Spleen (tissue), 11 donors: ENCODE measurements around the gene PTPRN2. TPM values are rescaled to one million over a fixed set of nuclear protein-coding genes. Genes with fewer than 3 reads are reported as not detected.

Experiments
- DNase-seq: peaks from one replicate; pipeline ENCODE4 v3.0.0-alpha.2; 2020
- H3K27ac ChIP-seq, 8 donors: fragments of 200-600 bp; sonication (generic) in 7 of 8; 1 replicate in 4 of 8; 2 replicates in 4 of 8; pipeline versions ENCODE4 v1.5.0 to v1.8.0; 2016 to 2021; ENCODE audit warnings: inconsistent platforms in 4 of 8, mild to moderate bottlenecking in 4 of 8, moderate library complexity in 1 of 8
- H3K27me3 ChIP-seq, 7 donors: fragments of 200-600 bp; sonication (generic) in 6 of 7; replicated peaks in 1 of 7; 1 replicate in 4 of 7; 2 replicates in 3 of 7; pipeline versions ENCODE4 v1.5.0 to v1.8.0; 2016 to 2021; ENCODE audit warnings: inconsistent platforms in 3 of 7, mild to moderate bottlenecking in 1 of 7
- H3K36me3 ChIP-seq, 6 donors: fragments of 200-600 bp; sonication (generic) in 5 of 6; 1 replicate in 4 of 6; 2 replicates in 2 of 6; pipeline versions ENCODE4 v1.5.0 to v1.8.0; 2016 to 2021; ENCODE audit warnings: inconsistent platforms in 2 of 6
- H3K4me1 ChIP-seq, 6 donors: fragments of 200-600 bp; sonication (generic) in 5 of 6; 1 replicate in 3 of 6; 2 replicates in 3 of 6; pipeline versions ENCODE4 v1.5.0 to v1.8.0; 2016 to 2021; ENCODE audit warnings: inconsistent platforms in 3 of 6
- H3K4me3 ChIP-seq, 8 donors: fragments of 200-600 bp; sonication (generic) in 7 of 8; 1 replicate in 4 of 8; 2 replicates in 4 of 8; pipeline versions ENCODE4 v1.5.0 to v1.8.0; 2016 to 2021; ENCODE audit warnings: inconsistent platforms in 4 of 8, mild to moderate bottlenecking in 4 of 8, moderate library complexity in 2 of 8
- H3K9me3 ChIP-seq, 8 donors: fragments of 200-600 bp; sonication (generic) in 7 of 8; 1 replicate in 4 of 8; 2 replicates in 4 of 8; pipeline versions ENCODE4 v1.5.0 to v1.8.0; 2016 to 2021; ENCODE audit warnings: inconsistent platforms in 4 of 8
- CTCF ChIP-seq, 11 experiments: fragments of 200-600 bp in 7 of 11; fragments of 450-650 bp in 4 of 11; sonication (generic) in 4 of 11; IDR thresholded peaks in 8 of 11; conservative IDR thresholded peaks in 3 of 11; 1 replicate in 7 of 11; 2 replicates in 4 of 11; pipeline versions ENCODE4 v1.4.0 to v1.8.0; 2016 to 2021; ENCODE audit warnings: antibody characterized with exemption in 11 of 11, inconsistent platforms in 4 of 11, mild to moderate bottlenecking in 1 of 11
- POLR2A ChIP-seq, 3 donors: fragments of 450-650 bp; IDR thresholded peaks; one replicate each; pipeline ENCODE4 v1.5.1; 2017; ENCODE audit warnings: antibody characterized with exemption in 3 of 3, mild to moderate bottlenecking in 1 of 3
- POLR2AphosphoS5 ChIP-seq, 3 donors: sonication (generic); formaldehyde crosslinking; IDR thresholded peaks; one replicate each; pipeline ENCODE4 v1.5.1; 2017; ENCODE audit warnings: antibody characterized with exemption in 3 of 3
- WGBS, 5 donors: extraction: QIAGEN DNeasy Blood & Tissue Kit in 3 of 5; methylation state at CpG; one replicate each; pipeline versions ENCODE4 v1.1.5 to v1.1.7; 2013 to 2018; 5-methylcytosine and 5-hydroxymethylcytosine counted together
- intact Hi-C: fragments of 100-400 bp; cut with DNase I; formaldehyde crosslinking; loops from one replicate; pipeline ENCODE4 v1.15.0; 2023; ENCODE audit warnings: low total_unique reads
- polyA plus RNA-seq, 3 donors: library from polyadenylated mRNA; stranded (reverse); fragments of 200-250 nt; gene quantifications; one replicate each; pipeline ENCODE4 v1.2.1, GENCODE V29; 2013
- total RNA-seq, 7 donors: library from RNA; depleted of rRNA in 3 of 7; stranded (reverse); fragments of >200 nt in 3 of 7; fragmentation: NEBNext Ultra II Directional in 4 of 7; extraction: Animal tissue kit (Norgen Biotek cat#: 25700) in 4 of 7; gene quantifications; one replicate each; pipeline versions ENCODE4 v1.1.0 to v1.2.1, GENCODE V29; 2016 to 2021
- donor health status: healthy with polysubstance abuse.
- donor health status: DM: no; HTN: no; CAD: no; lungs with moderate emphysema.
- donor health status: DM: no; HTN: no; CAD: no.
- donor health status: Bipolar disorder and iron deficiency.
- donor health status: healthy.
- donor health status: DM: no; HTN: no; CAD: no.
- donor health status: DM: yes; HTN: yes; CAD: no.

PTPRN2 gene
- total and polyA plus RNA-seq, 10 donors: 7.0 to 22.8 (median 16.8) TPM

DNA sequence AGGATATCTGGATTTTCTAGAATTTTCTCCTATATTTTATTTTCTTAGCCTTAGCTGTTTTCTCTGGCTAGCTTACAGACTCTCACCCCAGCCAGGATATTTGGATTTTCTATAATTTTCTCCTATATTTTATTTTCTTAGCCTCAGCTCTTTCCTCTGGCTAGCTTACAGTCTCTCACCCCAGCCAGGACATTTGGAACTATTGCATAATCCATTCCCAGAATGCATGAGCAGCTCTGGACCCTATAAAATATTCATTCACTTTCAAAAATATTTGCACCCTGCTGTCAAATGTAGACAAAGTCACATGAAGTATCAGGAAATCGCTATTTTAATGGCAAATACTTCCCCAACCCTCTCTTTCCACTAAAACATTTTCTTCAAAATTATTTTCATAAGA, 952.0 kb downstream of the PTPRN2 start:
- no peak for DNase-seq
- intact Hi-C loops: no loop called here
- H3K9me3 ChIP-seq: peaks cover 0 to 15% (median 12%) of the 10 kb centered on the region in 8 donors
- H3K4me1 ChIP-seq: no peaks in the 10 kb centered on the region
- no peaks in the 10 kb centered on the region for H3K36me3 ChIP-seq
- H3K27ac ChIP-seq: no peak overlapping the region
- no peak overlapping the region for H3K4me3 ChIP-seq
- TF ChIP-seq POLR2A (IDR thresholded peaks at IDR 0.05): no peak
- 72 to 87% (median 80%) methylated on average over 1 of the region's 1 CpG for whole genome bisulfite sequencing, 5 donors
- H3K27me3 ChIP-seq: peaks cover 0 to 54% (median 0%) of the 10 kb centered on the region in 7 donors

DNA sequence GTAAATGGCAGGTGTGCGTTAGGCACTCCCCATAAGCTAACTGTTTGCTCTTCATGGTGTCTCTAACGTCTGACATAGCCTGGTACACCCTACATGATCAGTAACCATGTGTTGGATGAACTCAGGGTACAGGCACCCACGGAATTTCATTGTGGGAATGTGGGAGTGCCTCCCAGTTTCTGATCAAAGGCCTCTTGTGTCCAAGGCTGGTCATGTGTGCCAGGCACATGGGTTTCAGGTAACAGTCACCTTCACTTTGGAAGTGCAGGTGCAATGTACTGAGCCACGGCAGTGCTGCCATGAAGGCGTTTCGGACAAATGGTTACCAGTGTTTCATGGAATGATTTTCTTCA, 952.5 kb downstream of the PTPRN2 start:
- Histone ChIP-seq H3K4me1 (no peaks in the 10 kb centered on the region), H3K27me3 (peaks cover 0 to 59% (median 0%) of the 10 kb centered on the region in 7 donors), H3K9me3 (peaks cover 0 to 10% (median 7%) of the 10 kb centered on the region in 8 donors), H3K36me3 (no peaks in the 10 kb centered on the region), H3K27ac (no peak overlapping the region), H3K4me3 (no peak overlapping the region)
- no peak for TF ChIP-seq POLR2AphosphoS5 (IDR thresholded peaks at IDR 0.05)
- TF ChIP-seq CTCF (IDR thresholded peaks at IDR 0.05 in 8 of 11, conservative IDR thresholded peaks at IDR 0.05 in 3 of 11): no peak
- no peak for TF ChIP-seq POLR2A (IDR thresholded peaks at IDR 0.05)
- WGBS, 5 donors: 78 to 90% (median 85%) methylated on average over 6 of the region's 6 CpGs
- intact Hi-C loops: no loop called here
- no peak for DNase-seq

DNA sequence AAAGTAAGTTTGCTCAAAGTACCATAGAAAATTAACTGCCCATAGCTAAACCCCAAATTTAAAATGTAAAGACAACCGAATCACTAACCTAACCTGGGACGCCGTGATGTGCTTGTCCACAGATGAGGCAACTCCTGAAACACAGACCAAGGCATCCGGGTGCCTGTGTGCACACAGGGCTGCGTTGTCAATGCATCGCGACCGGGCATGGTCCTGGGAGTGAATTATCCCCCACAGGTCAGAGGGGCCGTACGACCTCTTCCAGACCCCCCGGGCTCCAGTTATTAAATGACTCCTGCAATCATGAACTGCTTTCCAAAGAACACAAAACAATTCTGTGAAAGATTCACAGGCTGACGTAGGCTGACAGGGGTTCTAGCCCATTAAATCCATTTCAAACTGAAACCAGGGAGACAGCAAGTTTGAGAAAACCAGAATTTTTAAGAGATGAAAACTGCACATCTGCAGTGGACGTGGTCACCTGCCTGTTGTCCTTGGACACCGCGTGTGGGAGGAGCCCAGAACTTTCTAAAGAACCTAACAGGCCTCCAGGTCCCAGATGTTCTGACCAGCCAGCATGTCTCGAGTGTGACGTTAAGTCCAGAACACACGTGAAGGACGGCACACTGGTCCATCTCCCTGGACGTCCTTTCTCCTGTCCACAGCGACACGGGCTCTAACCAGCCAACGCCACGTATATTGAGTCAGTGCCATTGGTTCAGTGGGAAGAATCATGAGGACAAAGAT, 953.0 kb downstream of the PTPRN2 start:
- intact Hi-C loops: no loop called here
- peaks cover 0 to 65% (median 0%) of the 10 kb centered on the region in 7 donors for H3K27me3 ChIP-seq
- 89 to 93% (median 90%) methylated on average over 19 to 24 of the region's 24 CpGs for WGBS, 5 donors
- peaks cover 0 to 4% (median 1%) of the 10 kb centered on the region in 8 donors for H3K9me3 ChIP-seq
- no peak overlapping the region for H3K4me3 ChIP-seq
- no peaks in the 10 kb centered on the region for H3K4me1 ChIP-seq
- no peak for DNase-seq
- TF ChIP-seq CTCF (IDR thresholded peaks at IDR 0.05 in 8 of 11, conservative IDR thresholded peaks at IDR 0.05 in 3 of 11) (no peak), POLR2AphosphoS5 (IDR thresholded peaks at IDR 0.05) (no peak), POLR2A (IDR thresholded peaks at IDR 0.05) (no peak)
- H3K36me3 ChIP-seq: no peaks in the 10 kb centered on the region
- H3K27ac ChIP-seq: no peak overlapping the region

- intact Hi-C loops: no loop called here
- Histone ChIP-seq H3K27ac (no peak overlapping the region), H3K4me1 (no peaks in the 10 kb centered on the region), H3K36me3 (no peaks in the 10 kb centered on the region), H3K27me3 (peaks cover 0 to 73% (median 0%) of the 10 kb centered on the region in 7 donors), H3K9me3 (no peaks in the 10 kb centered on the region), H3K4me3 (no peak overlapping the region)
- WGBS, 5 donors: 80 to 89% (median 81%) methylated on average over 17 to 21 of the region's 21 CpGs
- no peak for DNase-seq
- TF ChIP-seq POLR2AphosphoS5 (IDR thresholded peaks at IDR 0.05) (no peak), POLR2A (IDR thresholded peaks at IDR 0.05) (no peak)
Observed at GRCh38 chr7:157633465-157634185, 954.0 kb downstream of the PTPRN2 start.

DNA sequence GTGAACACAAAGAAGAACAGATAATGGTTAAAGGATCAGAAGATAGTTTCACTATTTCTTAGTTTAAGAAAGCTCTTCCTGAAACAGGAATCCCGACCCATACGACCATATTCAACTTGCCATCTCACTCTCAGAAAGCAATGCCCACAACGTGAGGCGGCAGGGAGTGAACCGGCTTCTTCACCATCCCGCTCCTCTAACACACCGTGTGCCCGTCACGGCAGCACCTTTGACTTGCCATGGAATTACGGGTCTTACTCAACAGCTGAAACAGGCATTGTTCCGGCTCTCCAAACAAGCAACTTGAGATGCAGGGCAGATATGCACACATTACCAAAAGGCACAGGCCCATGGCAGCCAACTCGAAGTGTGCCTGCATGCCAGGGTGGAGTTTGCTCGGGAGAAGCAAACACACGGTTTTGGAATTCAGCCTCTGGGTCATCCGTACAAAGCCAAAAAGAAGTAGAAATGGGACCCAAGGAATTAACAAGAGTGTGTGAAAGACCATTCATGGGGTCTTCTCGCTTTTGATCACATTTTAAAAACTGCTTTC, 957.2 kb downstream of the PTPRN2 start:
- WGBS, 5 donors: 81 to 91% (median 88%) methylated on average over 16 of the region's 16 CpGs
- no peak for TF ChIP-seq POLR2A (IDR thresholded peaks at IDR 0.05)
- TF ChIP-seq CTCF (IDR thresholded peaks at IDR 0.05 in 8 of 11, conservative IDR thresholded peaks at IDR 0.05 in 3 of 11): no peak
- TF ChIP-seq POLR2AphosphoS5 (IDR thresholded peaks at IDR 0.05): no peak
- Histone ChIP-seq H3K4me1 (peaks cover 0 to 17% (median 0%) of the 10 kb centered on the region in 6 donors), H3K36me3 (no peaks in the 10 kb centered on the region), H3K9me3 (no peaks in the 10 kb centered on the region), H3K4me3 (no peak overlapping the region), H3K27ac (no peak overlapping the region), H3K27me3 (peaks cover 0 to 73% (median 0%) of the 10 kb centered on the region in 7 donors)
- no peak for DNase-seq
- intact Hi-C loops: no loop called here
